Spinal cord (tissue), 10 donors: ENCODE results near the gene AFAP1L2. TPM values are rescaled to one million over a fixed set of nuclear protein-coding genes. Genes with fewer than 3 reads are reported as not detected.

Experiments
- DNase-seq, 6 donors: peaks; one replicate each; pipeline versions ENCODE4 v3.0.0 to v3.0.0-alpha.2; 2013 to 2015; ENCODE audit warnings: low spot score in 6 of 6, low read depth in 4 of 6
- H3K27ac ChIP-seq: one replicate; pipeline ENCODE4 v1.5.1; 2013; ENCODE audit warnings: low read depth, low read length, control low read depth
- H3K27me3 ChIP-seq: one replicate; pipeline ENCODE4 v1.6.1; 2013; ENCODE audit warnings: low read length; ENCODE audit not compliant: control insufficient read depth, insufficient read depth
- H3K36me3 ChIP-seq: one replicate; pipeline ENCODE4 v1.6.1; 2013; ENCODE audit warnings: low read length; ENCODE audit not compliant: control insufficient read depth, insufficient read depth
- H3K4me1 ChIP-seq: one replicate; pipeline ENCODE4 v1.6.1; 2013; ENCODE audit warnings: low read length; ENCODE audit not compliant: control insufficient read depth, insufficient read depth
- H3K4me3 ChIP-seq: one replicate; pipeline ENCODE4 v1.5.1; 2013; ENCODE audit warnings: low read depth, low read length, control low read depth
- H3K9me3 ChIP-seq: one replicate; pipeline ENCODE4 v1.6.1; 2013; ENCODE audit warnings: low read length; ENCODE audit not compliant: control insufficient read depth, insufficient read depth
- WGBS: methylation state at CpG from one replicate; pipeline ENCODE4 v1.1.5; 2013; ENCODE audit warnings: missing lambda C conversion rate; ENCODE audit not compliant: insufficient coverage; 5-methylcytosine and 5-hydroxymethylcytosine counted together
- polyA plus RNA-seq, 2 donors: library from polyadenylated mRNA; unstranded; fragments of 120-200 nt; gene quantifications; one replicate each; pipeline ENCODE4 v1.2.1, GENCODE V29; 2013; ENCODE audit not compliant: insufficient read length in 2 of 2
- total RNA-seq, 2 donors: library from RNA; depleted of rRNA in 1 of 2; stranded (reverse); fragments of 120-200 nt in 1 of 2; fragments of >200 nt in 1 of 2; gene quantifications; one replicate each; pipeline versions ENCODE4 v1.2.3 to v1.2.4, GENCODE V29; 2013 to 2014
- donor health status: healthy.

The AFAP1L2 gene
- total and polyA plus RNA-seq, 4 donors: 47.6 to 61.5 (median 54.9) TPM

- no peaks in the 10 kb centered on the region for H3K9me3 ChIP-seq
- no peaks in the 10 kb centered on the region for H3K36me3 ChIP-seq
- H3K4me1 ChIP-seq: peaks cover 61% of the 10 kb centered on the region
- 70% methylated on average over 15 of the region's 19 CpGs for WGBS
- DNase-seq: peak in 3 of 6 donors; percentile 30 to 85 (median 51)
- H3K27me3 ChIP-seq: no peaks in the 10 kb centered on the region
- H3K27ac ChIP-seq: peak overlapping the region; percentile 78
- H3K4me3 ChIP-seq: no peak overlapping the region
Observed at GRCh38 chr10:114346176-114347031, 57.9 kb downstream of the AFAP1L2 start.

- Histone ChIP-seq H3K4me1 (peaks cover 54% of the 10 kb centered on the region), H3K27me3 (no peaks in the 10 kb centered on the region)
- WGBS: 97% methylated on average over 9 of the region's 10 CpGs
Observed at GRCh38 chr10:114345701-114346100, 58.6 kb downstream of the AFAP1L2 start.

GRCh38 chr10:114343623-114344505, 60.4 kb downstream of the AFAP1L2 start:
- 43% methylated on average over 8 of the region's 11 CpGs for WGBS
- DNase-seq: peak in 2 of 6 donors; percentile 40 to 56
- Histone ChIP-seq H3K36me3 (no peaks in the 10 kb centered on the region), H3K9me3 (no peaks in the 10 kb centered on the region), H3K4me1 (peaks cover 43% of the 10 kb centered on the region), H3K27me3 (no peaks in the 10 kb centered on the region), H3K4me3 (no peak overlapping the region), H3K27ac (peak overlapping the region; percentile 84)

More at GRCh38 chr10:114345701-114346100, 58.6 kb downstream of the AFAP1L2 start:
- H3K36me3 ChIP-seq: no peaks in the 10 kb centered on the region
- no peaks in the 10 kb centered on the region for H3K9me3 ChIP-seq
- DNase-seq: no peak
- no peak overlapping the region for H3K4me3 ChIP-seq
- H3K27ac ChIP-seq: peak overlapping the region; percentile 78

- DNase-seq: no peak
- H3K9me3 ChIP-seq: no peaks in the 10 kb centered on the region
- peaks cover 45% of the 10 kb centered on the region for H3K4me1 ChIP-seq
- peak overlapping the region; percentile 84 for H3K27ac ChIP-seq
- H3K27me3 ChIP-seq: no peaks in the 10 kb centered on the region
- H3K36me3 ChIP-seq: no peaks in the 10 kb centered on the region
- H3K4me3 ChIP-seq: no peak overlapping the region
- 62% methylated on average over 2 of the region's 2 CpGs for WGBS
Observed at GRCh38 chr10:114342976-114343375, 61.3 kb downstream of the AFAP1L2 start.

GRCh38 chr10:114340816-114341215, 63.5 kb downstream of the AFAP1L2 start:
- no peak for DNase-seq
- H3K27ac ChIP-seq: no peak overlapping the region
- 88% methylated on average over 5 of the region's 8 CpGs for WGBS
- H3K9me3 ChIP-seq: no peaks in the 10 kb centered on the region
- no peaks in the 10 kb centered on the region for H3K27me3 ChIP-seq
- H3K36me3 ChIP-seq: no peaks in the 10 kb centered on the region
- H3K4me1 ChIP-seq: peaks cover 44% of the 10 kb centered on the region
- H3K4me3 ChIP-seq: no peak overlapping the region

GRCh38 chr10:114337510-114338462, 66.5 kb downstream of the AFAP1L2 start:
- no peaks in the 10 kb centered on the region for H3K9me3 ChIP-seq
- no peak overlapping the region for H3K27ac ChIP-seq
- H3K4me3 ChIP-seq: no peak overlapping the region
- WGBS: 47% methylated on average over 15 of the region's 19 CpGs
- peak in 1 of 6 donors; percentile 28 for DNase-seq
- no peaks in the 10 kb centered on the region for H3K27me3 ChIP-seq
- H3K36me3 ChIP-seq: no peaks in the 10 kb centered on the region
- peaks cover 23% of the 10 kb centered on the region for H3K4me1 ChIP-seq

- no peak for DNase-seq
- H3K36me3 ChIP-seq: no peaks in the 10 kb centered on the region
- no peak overlapping the region for H3K4me3 ChIP-seq
- no peaks in the 10 kb centered on the region for H3K27me3 ChIP-seq
- WGBS: 94% methylated on average over 8 of the region's 10 CpGs
- H3K27ac ChIP-seq: no peak overlapping the region
- peaks cover 27% of the 10 kb centered on the region for H3K4me1 ChIP-seq
- no peaks in the 10 kb centered on the region for H3K9me3 ChIP-seq
Observed at GRCh38 chr10:114336823-114337509, 67.3 kb downstream of the AFAP1L2 start.

- DNase-seq: no peak
- H3K4me3 ChIP-seq: no peak overlapping the region
- H3K4me1 ChIP-seq: peaks cover 28% of the 10 kb centered on the region
- H3K27ac ChIP-seq: no peak overlapping the region
- H3K36me3 ChIP-seq: no peaks in the 10 kb centered on the region
- H3K9me3 ChIP-seq: no peaks in the 10 kb centered on the region
- no peaks in the 10 kb centered on the region for H3K27me3 ChIP-seq
- no CpG with 5 or more reads among the region's 3 CpGs for WGBS
Observed at GRCh38 chr10:114335614-114336013, 68.7 kb downstream of the AFAP1L2 start.
